Measurements from ENCODE around the gene C9orf78. TPM values are rescaled to one million over a fixed set of nuclear protein-coding genes. Genes with fewer than 3 reads are reported as not detected.
A peak's percentile ranks its signal among the peaks of the same experiment; 100 is the strongest.

C9orf78 gene
- total and polyA plus RNA-seq, 9 of the 15 experiments (the other 6 are each of a cell fraction or from before 2014, with no cell fraction given) = 94.6 to 266 (median 202) TPM

- TF ChIP-seq RNF219 (CRISPR knock-in tag; IDR thresholded peaks at IDR 0.05) (peak; percentile 54; the same call in 1 of the 2 replicates), ATF6 (CRISPR knock-in tag; IDR thresholded peaks at IDR 0.05) (peak; percentile 30; the same call in 1 of the 2 replicates), CC2D1A (IDR thresholded peaks at IDR 0.05) (peak; percentile 98), CHD1 (IDR thresholded peaks at IDR 0.05; ENCODE audit: low read length) (no peak), PPARD (CRISPR knock-in tag; IDR thresholded peaks at IDR 0.05) (no peak), SRSF1 (IDR thresholded peaks at IDR 0.05; ENCODE audit: low read depth, low read length) (no peak), MLX (CRISPR knock-in tag; conservative IDR thresholded peaks at IDR 0.05) (no peak; a peak in 1 of 4 replicates), HDAC1 (IDR thresholded peaks at IDR 0.05) (peak in 1 of 2 experiments; percentile 98; a peak in 2 of 4 replicates), NR1H2 (CRISPR knock-in tag; IDR thresholded peaks at IDR 0.05) (0 out of 2 replicates have a peak, but pooled peaks have one; percentile 85), NFE2 (IDR thresholded peaks at IDR 0.05; ENCODE audit: low read depth) (peak; percentile 94), FOXA3 (CRISPR knock-in tag; conservative IDR thresholded peaks at IDR 0.05 in 1 of 2, IDR thresholded peaks at IDR 0.05 in 1 of 2) (peak; percentile 67 to 91), MXI1 (IDR thresholded peaks at IDR 0.05; ENCODE audit: low read depth, low read length) (peak; percentile 77), RUNX1 (IDR thresholded peaks at IDR 0.05; ENCODE audit: low read depth) (no peak), RREB1 (CRISPR knock-in tag; IDR thresholded peaks at IDR 0.05) (peak; percentile 92), IRF9 (tag; IDR thresholded peaks at IDR 0.05) (peak; percentile 65; the same call in 1 of the 2 replicates)
Measured at GRCh38 chr9:129863059-129863690, 28.1 kb upstream of the C9orf78 start (continued).
